Hepatocyte (in vitro differentiated cells): ENCODE measurements around the gene RIMKLB. TPM values are rescaled to one million over a fixed set of nuclear protein-coding genes. Genes with fewer than 3 reads are reported as not detected.

Experiments
- DNase-seq: peaks from one replicate; pipeline ENCODE4 v3.0.0-alpha.2; 2016; ENCODE audit warnings: low spot score
- H2AFZ ChIP-seq: fragments of 200-600 bp; sonication (generic); 2 replicates; pipeline ENCODE4 v1.6.0; 2016; ENCODE audit warnings: antibody characterized with exemption, mild to moderate bottlenecking
- H3K27ac ChIP-seq: fragments of 200-600 bp; sonication (generic); 2 replicates; pipeline ENCODE4 v1.5.1; 2016; ENCODE audit warnings: mild to moderate bottlenecking
- H3K27me3 ChIP-seq: fragments of 200-600 bp; sonication (generic); 2 replicates; pipeline ENCODE4 v1.6.1; 2016
- H3K36me3 ChIP-seq: fragments of 200-600 bp; sonication (generic); replicated peaks from 2 replicates; pipeline ENCODE4 v1.5.1; 2016; ENCODE audit warnings: low read depth; ENCODE audit not compliant: insufficient read depth
- H3K4me1 ChIP-seq: fragments of 200-600 bp; sonication (generic); 2 replicates; pipeline ENCODE4 v1.5.1; 2016; ENCODE audit warnings: mild to moderate bottlenecking, moderate library complexity; ENCODE audit not compliant: insufficient read depth
- H3K4me2 ChIP-seq: fragments of 200-600 bp; sonication (generic); 2 replicates; pipeline ENCODE4 v1.6.0; 2016
- H3K4me3 ChIP-seq: fragments of 200-600 bp; sonication (generic); 2 replicates; pipeline ENCODE4 v1.5.1; 2016; ENCODE audit warnings: mild to moderate bottlenecking
- H3K79me2 ChIP-seq: fragments of 200-600 bp; sonication (generic); 2 replicates; pipeline ENCODE4 v1.6.0; 2017; ENCODE audit warnings: mild to moderate bottlenecking
- H3K9me2 ChIP-seq: fragments of 200-600 bp; sonication (generic); replicated peaks from 2 replicates; pipeline ENCODE4 v1.6.0; 2017; ENCODE audit warnings: mild to moderate bottlenecking; ENCODE audit not compliant: insufficient read depth
- H3K9me3 ChIP-seq: fragments of 200-600 bp; sonication (generic); 2 replicates; pipeline ENCODE4 v1.5.1; 2016; ENCODE audit warnings: low read depth, mild to moderate bottlenecking
- H4K20me1 ChIP-seq: fragments of 200-600 bp; sonication (generic); 2 replicates; pipeline ENCODE4 v1.6.0; 2016; ENCODE audit warnings: mild to moderate bottlenecking; ENCODE audit not compliant: insufficient read depth, poor library complexity, severe bottlenecking
- CTCF ChIP-seq: fragments of 200-600 bp; sonication (generic); IDR thresholded peaks from 2 replicates; pipeline ENCODE4 v1.5.1; 2016; ENCODE audit warnings: antibody characterized with exemption, mild to moderate bottlenecking; ENCODE audit not compliant: poor library complexity
- EZH2 ChIP-seq: fragments of 200-600 bp; sonication (generic); IDR thresholded peaks from 2 replicates; pipeline ENCODE4 v1.6.1; 2016; ENCODE audit warnings: antibody characterized with exemption, mild to moderate bottlenecking, borderline replicate concordance
- EZH2phosphoT487 ChIP-seq: fragments of 200-600 bp; sonication (generic); IDR thresholded peaks from one replicate; pipeline ENCODE4 v1.6.1; 2018; ENCODE audit warnings: antibody characterized with exemption, mild to moderate bottlenecking, low read depth, moderate library complexity; ENCODE audit not compliant: unreplicated experiment, severe bottlenecking
- WGBS: methylation state at CpG from one replicate; pipeline ENCODE4 v1.1.6; 2016; ENCODE audit warnings: low lambda C conversion rate; ENCODE audit errors: missing lambda C conversion rate; 5-methylcytosine and 5-hydroxymethylcytosine counted together
- polyA plus RNA-seq: library from polyadenylated mRNA; unstranded; fragments of >200 nt; fragmentation: Nextera tagmentation; extraction: Ambion mirVana; gene quantifications from 2 replicates; pipeline ENCODE4 v1.2.1, GENCODE V29; 2016
- total RNA-seq: library from RNA; depleted of rRNA; stranded (reverse); fragments of >200 nt; gene quantifications from 2 replicates; pipeline ENCODE4 v1.2.3, GENCODE V29; 2014

The RIMKLB gene
- total and polyA plus RNA-seq, 2 experiments from 2014 or later: 20.7 to 37.3 TPM

- Histone ChIP-seq H3K27ac (no peak overlapping the region), H3K79me2 (no peaks in the 10 kb centered on the region), H3K4me1 (no peaks in the 10 kb centered on the region), H3K4me3 (no peak overlapping the region), H3K27me3 (no peaks in the 10 kb centered on the region), H3K36me3 (no peaks in the 10 kb centered on the region), H3K9me3 (no peaks in the 10 kb centered on the region), H4K20me1 (no peaks in the 10 kb centered on the region), H3K4me2 (no peak overlapping the region), H3K9me2 (no peaks in the 10 kb centered on the region), H2AFZ (no peak overlapping the region)
- DNase-seq: no peak
- no peak for TF ChIP-seq EZH2
- TF ChIP-seq CTCF: no peak
- no peak for TF ChIP-seq EZH2phosphoT487
- 78% methylated on average over 5 of the region's 5 CpGs for WGBS
Observed at GRCh38 chr12:8813572-8814357, 116.0 kb downstream of the RIMKLB start.

- no peaks in the 10 kb centered on the region for H3K9me3 ChIP-seq
- no peak overlapping the region for H3K27ac ChIP-seq
- no peak for TF ChIP-seq EZH2
- TF ChIP-seq EZH2phosphoT487: no peak
- no peak for TF ChIP-seq CTCF
- no peak overlapping the region for H2AFZ ChIP-seq
- no peaks in the 10 kb centered on the region for H3K9me2 ChIP-seq
- no peaks in the 10 kb centered on the region for H3K79me2 ChIP-seq
- no peak overlapping the region for H3K4me2 ChIP-seq
- no peaks in the 10 kb centered on the region for H3K36me3 ChIP-seq
- H4K20me1 ChIP-seq: no peaks in the 10 kb centered on the region
- 91% methylated on average over 3 of the region's 3 CpGs for WGBS
- H3K27me3 ChIP-seq: no peaks in the 10 kb centered on the region
- no peak for DNase-seq
- no peak overlapping the region for H3K4me3 ChIP-seq
- H3K4me1 ChIP-seq: no peaks in the 10 kb centered on the region
Observed at GRCh38 chr12:8816448-8817050, 118.8 kb downstream of the RIMKLB start.

- no peak for DNase-seq
- Histone ChIP-seq H3K79me2 (no peaks in the 10 kb centered on the region), H3K27me3 (no peaks in the 10 kb centered on the region), H3K9me3 (no peaks in the 10 kb centered on the region), H3K4me2 (no peak overlapping the region), H4K20me1 (no peaks in the 10 kb centered on the region), H3K4me3 (no peak overlapping the region), H3K36me3 (no peaks in the 10 kb centered on the region), H2AFZ (no peak overlapping the region), H3K27ac (no peak overlapping the region), H3K9me2 (no peaks in the 10 kb centered on the region), H3K4me1 (no peaks in the 10 kb centered on the region)
- 91% methylated on average over 1 of the region's 1 CpG for WGBS
- TF ChIP-seq CTCF (no peak), EZH2 (no peak), EZH2phosphoT487 (no peak)
Observed at GRCh38 chr12:8817856-8818255, 120.1 kb downstream of the RIMKLB start.
